NCI-H2196 (cell line): ENCODE measurements around the gene ACAP3.
A peak's percentile ranks its signal among the peaks of the same experiment; 100 is the strongest.

Source experiments
- DNase-seq: peaks from one replicate; lab custom pipeline; 2025; ENCODE audit not compliant: unreplicated experiment; lab: John Stamatoyannopoulos, UW

Gene ACAP3

GRCh38 chr1:1344655-1345361, 37.1 kb upstream of the ACAP3 start:
- DNase-seq = no peak

GRCh38 chr1:1343811-1344421, 36.2 kb upstream of the ACAP3 start:
- no peak for DNase-seq

DNA sequence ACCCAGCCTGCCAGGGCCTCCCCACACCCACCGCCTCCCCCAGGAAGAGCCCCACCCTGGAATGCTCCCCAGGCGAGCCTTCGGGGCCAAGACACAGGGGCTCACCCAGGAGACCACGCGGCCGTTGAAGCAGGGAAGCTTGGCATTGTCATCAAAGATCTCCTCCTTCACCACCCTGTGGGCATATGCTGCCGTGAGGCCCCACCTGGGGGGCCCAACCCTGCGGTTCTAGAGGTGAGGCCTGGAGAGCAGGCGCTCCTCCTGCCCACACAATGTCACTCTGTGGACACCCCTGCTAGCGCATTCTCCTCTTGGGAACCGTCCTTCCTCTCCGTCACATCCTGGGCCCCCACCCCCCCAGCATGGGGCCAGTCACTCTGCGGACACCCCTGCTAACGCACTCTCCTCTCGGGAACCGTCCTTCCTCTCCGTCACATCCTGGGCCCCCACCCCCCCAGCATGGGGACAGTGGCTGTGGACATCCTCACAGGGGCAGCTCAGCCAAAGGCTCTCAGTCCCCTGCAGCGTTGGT, 34.9 kb upstream of the ACAP3 start:
- no peak for DNase-seq

DNA sequence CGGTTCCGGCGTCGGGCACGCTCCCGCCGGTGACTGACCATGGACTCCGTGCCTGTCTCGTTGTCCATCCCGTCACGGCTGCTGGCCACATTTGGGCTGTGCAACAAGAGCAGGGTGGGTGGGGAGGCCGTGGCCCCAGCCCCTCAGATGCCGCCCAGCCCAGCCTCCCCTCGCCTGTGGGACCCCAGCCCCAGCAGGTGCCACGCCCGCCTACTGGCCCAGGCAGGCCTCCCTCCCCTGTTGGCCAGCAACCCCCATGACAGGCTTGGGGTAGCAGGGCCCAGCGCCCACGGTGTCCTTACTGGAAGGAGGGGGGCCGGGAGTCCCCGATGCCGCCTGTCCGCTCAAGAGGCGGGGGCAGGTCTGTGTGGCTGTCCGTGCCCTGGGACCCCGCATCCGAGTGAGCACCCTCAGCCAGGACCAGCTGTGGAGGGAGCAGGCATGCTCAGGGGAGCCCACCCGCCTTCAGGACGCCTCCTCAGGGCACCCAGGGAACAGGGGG, 34.4 kb upstream of the ACAP3 start:
- DNase-seq = no peak

- DNase-seq = no peak
These were observed 33.9 kb upstream of the ACAP3 start for GRCh38 chr1:1341549-1342021.

DNA sequence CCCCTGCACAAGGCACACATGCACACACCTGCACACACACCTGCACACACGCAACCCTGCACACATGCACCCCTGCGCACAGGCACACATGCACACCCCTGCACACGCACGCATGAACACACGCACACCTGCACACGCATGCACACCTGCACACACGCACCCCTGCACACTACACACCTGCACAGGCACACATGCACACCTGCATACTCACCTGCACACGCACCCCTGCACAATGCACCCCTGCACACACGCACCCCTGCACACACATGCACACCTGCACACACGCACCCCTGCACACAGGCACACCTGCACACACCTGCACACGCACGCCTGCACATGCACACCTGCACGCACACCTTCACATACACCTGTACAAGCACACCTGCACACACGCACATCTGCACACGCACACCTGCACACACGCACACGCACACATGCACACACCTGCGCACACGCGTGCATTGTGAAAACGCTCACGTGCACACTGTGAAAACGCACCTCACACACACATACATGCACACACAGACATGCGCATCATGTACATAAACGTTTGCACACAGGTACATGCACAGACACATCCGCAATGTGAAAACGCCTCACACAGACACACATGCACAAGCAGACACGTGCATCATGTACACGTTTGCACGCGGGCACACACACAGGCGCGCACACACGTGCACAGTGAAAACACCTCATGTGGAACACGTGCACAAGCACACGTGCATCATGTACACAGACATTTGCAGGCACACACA, 33.2 kb upstream of the ACAP3 start:
- no peak for DNase-seq

DNA sequence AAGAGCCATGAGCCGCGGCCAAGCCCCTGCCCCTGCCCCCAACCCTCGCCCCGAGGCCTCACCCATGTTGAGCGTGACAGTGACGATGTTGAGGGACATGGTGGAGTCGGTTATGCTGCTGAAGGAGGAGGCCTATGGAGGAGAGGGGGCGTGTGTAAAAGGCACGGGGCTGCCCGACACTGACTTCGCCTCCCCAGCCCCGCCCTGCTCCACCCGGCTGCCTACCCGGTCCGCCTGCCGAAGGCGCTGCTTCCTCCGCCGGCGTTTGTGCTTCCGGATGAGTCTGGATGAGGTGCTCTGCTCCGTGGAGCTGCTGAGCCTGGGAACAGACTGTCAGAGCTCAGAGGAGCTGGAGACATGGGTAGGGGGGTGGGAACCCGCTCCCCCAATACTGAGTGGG, 32.5 kb upstream of the ACAP3 start:
- no peak for DNase-seq

- no peak for DNase-seq
These were observed 30.5 kb upstream of the ACAP3 start for GRCh38 chr1:1338278-1338677.

GRCh38 chr1:1337793-1338147, 30.0 kb upstream of the ACAP3 start:
- DNase-seq = peak; percentile 40

- no peak for DNase-seq
These were observed 29.4 kb upstream of the ACAP3 start for GRCh38 chr1:1336931-1337792.

GRCh38 chr1:1336446-1336845, 28.7 kb upstream of the ACAP3 start:
- DNase-seq = no peak

GRCh38 chr1:1335792-1336248, 28.1 kb upstream of the ACAP3 start:
- no peak for DNase-seq

- no peak for DNase-seq
These were observed 27.6 kb upstream of the ACAP3 start for GRCh38 chr1:1335283-1335682.

- DNase-seq = no peak
These were observed 27.1 kb upstream of the ACAP3 start for GRCh38 chr1:1334835-1335234.

- DNase-seq = no peak
These were observed 26.0 kb upstream of the ACAP3 start for GRCh38 chr1:1333551-1334241.

- DNase-seq = no peak
These were observed 25.2 kb upstream of the ACAP3 start for GRCh38 chr1:1332774-1333480.

DNA sequence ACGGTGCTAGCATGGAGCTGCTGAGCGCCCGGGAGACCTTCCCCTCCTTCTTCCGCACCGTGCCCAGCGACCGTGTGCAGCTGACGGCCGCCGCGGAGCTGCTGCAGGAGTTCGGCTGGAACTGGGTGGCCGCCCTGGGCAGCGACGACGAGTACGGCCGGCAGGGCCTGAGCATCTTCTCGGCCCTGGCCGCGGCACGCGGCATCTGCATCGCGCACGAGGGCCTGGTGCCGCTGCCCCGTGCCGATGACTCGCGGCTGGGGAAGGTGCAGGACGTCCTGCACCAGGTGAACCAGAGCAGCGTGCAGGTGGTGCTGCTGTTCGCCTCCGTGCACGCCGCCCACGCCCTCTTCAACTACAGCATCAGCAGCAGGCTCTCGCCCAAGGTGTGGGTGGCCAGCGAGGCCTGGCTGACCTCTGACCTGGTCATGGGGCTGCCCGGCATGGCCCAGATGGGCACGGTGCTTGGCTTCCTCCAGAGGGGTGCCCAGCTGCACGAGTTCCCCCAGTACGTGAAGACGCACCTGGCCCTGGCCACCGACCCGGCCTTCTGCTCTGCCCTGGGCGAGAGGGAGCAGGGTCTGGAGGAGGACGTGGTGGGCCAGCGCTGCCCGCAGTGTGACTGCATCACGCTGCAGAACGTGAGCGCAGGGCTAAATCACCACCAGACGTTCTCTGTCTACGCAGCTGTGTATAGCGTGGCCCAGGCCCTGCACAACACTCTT, 24.5 kb upstream of the ACAP3 start:
- DNase-seq = no peak

DNA sequence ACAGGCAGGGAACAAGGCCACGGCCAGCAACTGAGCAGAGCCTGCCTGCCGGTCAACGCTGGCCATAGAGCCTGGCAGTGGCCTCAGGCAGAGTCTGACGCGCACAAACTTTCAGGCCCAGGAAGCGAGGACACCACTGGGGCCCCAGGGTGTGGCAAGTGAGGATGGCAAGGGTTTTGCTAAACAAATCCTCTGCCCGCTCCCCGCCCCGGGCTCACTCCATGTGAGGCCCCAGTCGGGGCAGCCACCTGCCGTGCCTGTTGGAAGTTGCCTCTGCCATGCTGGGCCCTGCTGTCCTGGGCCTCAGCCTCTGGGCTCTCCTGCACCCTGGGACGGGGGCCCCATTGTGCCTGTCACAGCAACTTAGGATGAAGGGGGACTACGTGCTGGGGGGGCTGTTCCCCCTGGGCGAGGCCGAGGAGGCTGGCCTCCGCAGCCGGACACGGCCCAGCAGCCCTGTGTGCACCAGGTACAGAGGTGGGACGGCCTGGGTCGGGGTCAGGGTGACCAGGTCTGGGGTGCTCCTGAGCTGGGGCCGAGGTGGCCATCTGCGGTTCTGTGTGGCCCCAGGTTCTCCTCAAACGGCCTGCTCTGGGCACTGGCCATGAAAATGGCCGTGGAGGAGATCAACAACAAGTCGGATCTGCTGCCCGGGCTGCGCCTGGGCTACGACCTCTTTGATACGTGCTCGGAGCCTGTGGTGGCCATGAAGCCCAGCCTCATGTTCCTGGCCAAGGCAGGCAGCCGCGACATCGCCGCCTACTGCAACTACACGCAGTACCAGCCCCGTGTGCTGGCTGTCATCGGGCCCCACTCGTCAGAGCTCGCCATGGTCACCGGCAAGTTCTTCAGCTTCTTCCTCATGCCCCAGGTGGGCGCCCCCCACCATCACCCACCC, 23.6 kb upstream of the ACAP3 start, which contains the start of gene TAS1R3:
TSS of gene TAS1R3 (plus strand) at position 213 of the 898 bp plus-strand sequence. CDS start at position 279, 66 bp downstream.
- no peak for DNase-seq
